Ovary (tissue), 3 donors: ENCODE results near the gene TBC1D16.

Source experiments
- CTCF ChIP-seq, 3 donors: fragments of 450-650 bp in 2 of 3; fragments of 200-600 bp in 1 of 3; IDR thresholded peaks; one replicate each; pipeline versions ENCODE4 v1.5.1 to v1.8.0; 2016 to 2022; ENCODE audit warnings: antibody characterized with exemption in 3 of 3, mild to moderate bottlenecking in 1 of 3
- EP300 ChIP-seq: sonication (generic); formaldehyde crosslinking; IDR thresholded peaks from one replicate; pipeline ENCODE4 v1.6.1; 2017; ENCODE audit warnings: antibody characterized with exemption
- donor health status: DM: no; HTN: no; CAD: no.

- no peak for TF ChIP-seq CTCF (IDR thresholded peaks at IDR 0.05)
- no peak for TF ChIP-seq EP300
Measured at GRCh38 chr17:79890706-79891105, 145.0 kb downstream of the TBC1D16 start.
